Peyer's patch (tissue), 4 donors: ENCODE results near the gene TSPAN17.
"Not testable (repeated sequence)": the region's sequence is repeated elsewhere in the genome, so short reads cannot be mapped to it uniquely, and the experiment has no call there.

Source experiments
- POLR2A ChIP-seq, 2 donors: fragments of 450-650 bp; IDR thresholded peaks; one replicate each; pipeline ENCODE4 v1.5.1; 2017; ENCODE audit warnings: antibody characterized with exemption in 2 of 2, mild to moderate bottlenecking in 2 of 2, moderate library complexity in 2 of 2
- TF ChIP-seq, protein P1 (sequence below), 6 experiments: fragments of 450-650 bp in 4 of 6; fragments of 200-600 bp in 2 of 6; sonication (generic) in 1 of 6; IDR thresholded peaks; one replicate each; pipeline ENCODE4 v1.5.1; 2017 to 2019; ENCODE audit warnings: antibody characterized with exemption in 6 of 6, mild to moderate bottlenecking in 3 of 6, moderate library complexity in 1 of 6

DNA sequence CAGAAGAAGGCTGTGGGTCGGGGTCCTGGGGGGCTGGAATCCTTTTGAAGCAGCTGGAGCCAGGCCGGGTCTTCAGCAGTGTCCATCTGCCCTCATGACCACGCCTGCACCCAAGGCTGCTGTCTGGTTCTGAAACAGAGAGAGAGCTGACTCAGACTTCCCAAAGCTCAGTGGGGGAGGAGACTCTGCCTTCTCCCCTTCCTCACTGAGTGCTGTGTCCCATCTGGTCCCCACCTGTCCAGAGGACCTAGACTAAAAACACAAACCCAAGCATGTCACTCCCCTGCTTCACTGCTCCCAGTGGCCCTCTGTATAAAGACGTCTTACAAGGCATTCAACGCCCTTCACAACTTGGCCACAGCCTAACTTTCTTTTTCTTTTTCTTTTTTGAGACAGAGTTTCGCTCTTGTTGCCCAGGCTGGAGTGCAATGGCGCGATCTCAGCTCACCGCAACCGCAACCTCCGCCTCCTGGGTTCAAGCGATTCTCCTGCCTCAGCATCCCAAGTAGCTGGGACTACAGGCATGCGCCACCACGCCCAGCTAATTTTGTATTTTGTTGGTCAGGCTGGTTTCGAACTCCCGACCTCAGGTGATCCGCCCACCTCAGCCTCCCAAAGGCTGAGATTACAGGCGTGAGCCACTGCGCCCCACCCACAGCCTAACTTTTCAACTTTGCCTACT is 47.4 kb upstream of the TSPAN17 start:
- TF ChIP-seq, protein P1, sequence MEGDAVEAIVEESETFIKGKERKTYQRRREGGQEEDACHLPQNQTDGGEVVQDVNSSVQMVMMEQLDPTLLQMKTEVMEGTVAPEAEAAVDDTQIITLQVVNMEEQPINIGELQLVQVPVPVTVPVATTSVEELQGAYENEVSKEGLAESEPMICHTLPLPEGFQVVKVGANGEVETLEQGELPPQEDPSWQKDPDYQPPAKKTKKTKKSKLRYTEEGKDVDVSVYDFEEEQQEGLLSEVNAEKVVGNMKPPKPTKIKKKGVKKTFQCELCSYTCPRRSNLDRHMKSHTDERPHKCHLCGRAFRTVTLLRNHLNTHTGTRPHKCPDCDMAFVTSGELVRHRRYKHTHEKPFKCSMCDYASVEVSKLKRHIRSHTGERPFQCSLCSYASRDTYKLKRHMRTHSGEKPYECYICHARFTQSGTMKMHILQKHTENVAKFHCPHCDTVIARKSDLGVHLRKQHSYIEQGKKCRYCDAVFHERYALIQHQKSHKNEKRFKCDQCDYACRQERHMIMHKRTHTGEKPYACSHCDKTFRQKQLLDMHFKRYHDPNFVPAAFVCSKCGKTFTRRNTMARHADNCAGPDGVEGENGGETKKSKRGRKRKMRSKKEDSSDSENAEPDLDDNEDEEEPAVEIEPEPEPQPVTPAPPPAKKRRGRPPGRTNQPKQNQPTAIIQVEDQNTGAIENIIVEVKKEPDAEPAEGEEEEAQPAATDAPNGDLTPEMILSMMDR (IDR thresholded peaks at IDR 0.05): not testable (repeated sequence)
- not testable (repeated sequence) for TF ChIP-seq POLR2A (IDR thresholded peaks at IDR 0.05)
